HG03280 (cell line): ENCODE data around the gene SHISAL1.

Experiments used
- ATAC-seq: cut with Tn5 transposase; IDR thresholded peaks from one replicate; pipeline ENCODE4 v1.9.1; 2021; ENCODE audit warnings: mild to moderate bottlenecking, moderate library complexity; ENCODE audit not compliant: unreplicated experiment

The SHISAL1 gene

DNA sequence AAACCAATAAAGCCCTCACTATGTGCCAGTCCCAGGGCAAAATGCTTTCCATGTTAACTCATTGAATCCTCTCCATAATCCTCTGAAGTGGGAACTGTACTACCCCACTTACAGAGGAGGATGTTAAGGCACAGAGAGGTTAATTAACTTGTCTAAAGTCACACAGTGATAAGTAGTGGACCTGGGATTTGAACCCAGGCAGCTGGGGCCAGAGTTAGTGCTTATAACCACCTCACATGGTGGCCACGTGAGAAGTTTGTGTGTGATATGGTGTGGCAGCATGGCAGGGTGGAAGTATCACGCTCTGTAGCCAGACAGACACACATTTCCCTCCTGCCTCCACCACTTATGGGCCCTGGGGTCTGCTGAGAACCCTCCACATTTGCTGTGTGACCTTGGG is 115.5 kb downstream of the SHISAL1 start:
- ATAC-seq, result no peak

DNA sequence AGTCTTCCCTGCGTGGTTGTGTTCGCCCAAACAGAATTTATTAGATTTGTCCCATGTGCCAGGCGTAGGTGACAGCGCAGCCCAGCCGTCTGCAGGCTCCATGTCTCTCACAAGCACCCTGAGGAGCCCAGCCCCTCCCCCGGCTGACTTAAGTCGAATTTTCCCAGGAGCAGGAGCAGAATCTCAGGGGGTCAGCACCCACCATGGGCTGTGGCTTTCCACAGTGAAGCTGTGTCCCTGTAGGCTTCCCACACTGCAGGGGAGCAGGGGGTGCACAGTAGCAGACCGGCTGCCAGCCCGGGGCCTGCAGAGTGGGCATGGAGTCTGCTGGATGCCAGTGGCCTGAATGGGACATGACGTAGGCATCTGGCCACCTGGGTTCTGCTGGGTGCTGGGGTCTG is 116.0 kb downstream of the SHISAL1 start:
- no peak for ATAC-seq

DNA sequence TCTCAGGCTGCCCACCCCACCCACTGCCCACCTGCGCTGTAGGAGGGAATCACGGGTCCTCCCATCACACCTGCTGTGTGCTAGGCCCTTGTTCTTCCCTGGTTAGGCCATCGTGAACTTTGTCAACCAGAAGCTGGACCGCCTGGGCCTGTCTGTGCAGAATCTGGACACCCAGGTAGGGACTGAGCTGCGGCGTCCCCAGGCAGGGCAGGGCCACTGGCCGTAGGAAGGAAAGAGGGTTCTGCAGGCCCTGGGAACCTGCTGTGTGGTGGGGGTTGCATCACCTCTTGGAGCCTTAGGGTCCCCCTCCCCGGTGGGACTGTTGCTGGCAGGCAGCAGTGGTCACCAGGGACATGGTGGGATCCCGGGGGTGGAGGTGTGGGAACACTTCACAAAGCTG is 116.5 kb downstream of the SHISAL1 start:
- no peak for ATAC-seq

DNA sequence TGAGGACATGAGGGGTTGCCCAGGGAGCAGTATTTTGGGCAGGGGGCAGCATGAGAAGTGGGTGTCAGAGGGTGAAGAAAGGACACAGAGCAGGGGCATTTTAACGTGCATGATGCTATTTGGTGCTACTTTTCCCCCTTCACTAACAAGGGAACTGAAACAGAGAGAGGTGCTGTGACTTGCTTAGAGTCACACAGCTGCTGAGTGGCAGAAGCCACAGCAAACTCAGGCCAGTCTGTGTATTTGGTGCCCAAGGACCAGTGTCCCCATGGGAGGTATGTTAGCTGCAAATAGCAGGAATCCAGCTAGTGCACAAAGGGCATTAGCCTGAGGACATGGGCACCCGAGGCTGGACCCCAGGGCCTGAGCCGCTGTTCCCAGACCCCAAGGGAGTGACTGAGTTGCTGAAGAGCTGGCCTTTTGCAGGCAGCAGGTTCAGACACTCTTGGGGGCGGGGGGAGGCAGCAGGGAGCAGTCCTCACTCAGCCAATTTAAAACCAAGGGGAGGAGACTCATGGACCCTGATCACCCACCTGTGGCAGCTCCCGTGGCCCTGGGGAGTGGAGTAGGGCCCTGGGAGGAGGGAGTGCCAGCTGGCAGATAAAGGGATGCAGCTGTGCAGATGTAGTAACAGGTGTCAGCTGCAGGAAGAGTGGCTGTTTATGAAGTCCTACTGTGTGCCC is 117.4 kb downstream of the SHISAL1 start:
- no peak for ATAC-seq

DNA sequence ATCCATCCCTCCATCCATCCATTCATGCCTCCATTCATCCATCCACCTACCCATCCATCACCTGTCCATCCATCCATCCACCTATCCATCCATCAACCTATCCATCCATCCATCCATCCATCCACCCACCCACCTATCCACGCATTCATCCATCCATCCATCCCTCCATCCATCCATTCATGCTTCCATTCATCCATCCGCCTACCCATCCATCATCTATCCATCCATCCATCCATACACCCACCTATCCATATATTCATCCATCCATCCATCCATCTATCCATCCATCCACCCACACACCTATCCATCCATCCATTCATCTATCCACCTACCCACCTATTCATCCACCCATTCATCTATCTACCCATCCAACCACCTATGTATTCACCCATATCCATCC is 118.2 kb downstream of the SHISAL1 start:
- no peak for ATAC-seq
